Erythroblast (primary cell): Measurements from ENCODE around the gene MARK1.

ENCODE experiments used
- GATA1 ChIP-seq: IDR thresholded peaks from 2 replicates; pipeline ENCODE4 v1.6.1; 2011; ENCODE audit warnings: low read depth, mild to moderate bottlenecking, control low read depth, low read length, moderate library complexity
- POLR2A ChIP-seq: IDR thresholded peaks from 2 replicates; pipeline ENCODE4 v1.6.1; 2011; ENCODE audit warnings: mild to moderate bottlenecking, low read length

DNA sequence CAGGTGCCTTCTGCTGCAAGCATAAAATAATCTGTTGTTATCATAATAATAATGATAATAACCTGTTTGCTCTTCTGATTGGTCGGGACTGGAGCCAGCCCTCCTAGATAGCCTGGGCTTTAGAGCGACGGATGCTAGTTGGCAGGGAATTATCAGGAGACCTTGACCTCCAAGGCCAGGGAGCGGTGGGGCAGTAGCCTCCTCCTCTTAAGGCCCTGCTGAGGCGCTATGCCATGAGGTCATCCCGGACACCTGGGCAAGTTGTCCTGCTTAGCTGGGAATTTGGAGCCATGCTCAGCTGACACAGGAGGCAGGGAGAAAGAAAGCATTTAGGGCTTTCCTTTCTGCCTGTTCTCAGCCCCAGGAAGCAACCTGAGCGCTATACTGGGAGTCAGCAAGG is 177.8 kb downstream of the MARK1 start:
- TF ChIP-seq POLR2A (no peak), GATA1 (no peak)
